H1 (cell line): ENCODE results near the gene LTBP4.

Experiments
- CEBPB ChIP-seq: IDR thresholded peaks from 2 replicates; pipeline ENCODE4 v1.6.1; 2012; ENCODE audit warnings: low read depth, low read length
- POLR2AphosphoS5 ChIP-seq: IDR thresholded peaks from 2 replicates; pipeline ENCODE4 v1.6.1; 2011; ENCODE audit warnings: low read depth, low read length
- RFX5 ChIP-seq: IDR thresholded peaks from 2 replicates; pipeline ENCODE4 v1.6.1; 2011; ENCODE audit warnings: low read depth, low read length, improper control_type of control experiment, borderline replicate concordance
- ZNF274 ChIP-seq: IDR thresholded peaks from 2 replicates; pipeline ENCODE4 v1.7.0; 2012; ENCODE audit warnings: low read length, borderline replicate concordance; ENCODE audit errors: extremely low read depth
- TF ChIP-seq, protein P1 (sequence below), 3 experiments: IDR thresholded peaks; 1 replicate in 2 of 3; 2 replicates in 1 of 3; pipeline versions ENCODE4 v1.5.1 to v1.6.1; 2011; ENCODE audit warnings: low read length in 3 of 3, mild to moderate bottlenecking in 3 of 3, inconsistent platforms in 2 of 3, low read depth in 1 of 3, moderate library complexity in 1 of 3; ENCODE audit not compliant: insufficient read depth in 1 of 3; ENCODE audit errors: control extremely low read depth in 1 of 3

DNA sequence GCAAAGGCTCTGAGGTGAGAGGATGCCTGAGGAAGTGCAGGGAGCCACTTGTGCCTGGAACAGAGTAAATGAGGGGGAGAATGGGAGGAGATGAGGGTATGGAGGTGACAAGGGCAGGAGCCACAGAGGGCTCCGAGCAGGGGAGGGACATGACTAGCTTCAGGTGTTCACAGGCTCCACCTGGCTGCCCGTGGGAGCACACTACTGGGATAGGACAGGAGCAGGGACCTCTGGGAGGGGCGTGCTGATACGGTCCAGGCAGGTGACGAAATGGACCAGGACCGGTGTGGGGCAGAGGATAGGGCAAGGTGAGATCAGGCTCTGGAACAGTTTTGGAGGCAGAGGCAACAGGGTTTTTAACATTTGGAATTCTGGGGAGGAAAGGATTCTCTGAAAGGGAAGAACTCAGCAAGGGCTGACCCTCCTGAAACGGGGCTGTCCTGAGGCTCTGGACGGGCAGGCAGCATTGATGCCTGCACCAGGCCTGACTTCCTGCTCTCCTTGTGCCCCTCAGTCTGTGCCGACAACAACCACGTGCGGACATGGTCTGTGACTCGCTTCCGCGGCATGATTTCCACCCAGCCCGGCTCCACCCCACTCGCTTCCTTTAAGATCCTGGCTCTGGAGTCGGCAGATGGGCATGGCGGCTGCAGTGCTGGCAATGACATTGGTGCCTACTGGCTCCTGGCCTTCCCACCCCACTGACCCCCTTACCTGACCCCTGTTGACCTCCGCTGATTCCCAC, 12.9 kb upstream of the LTBP4 start:
- TF ChIP-seq, protein P1, sequence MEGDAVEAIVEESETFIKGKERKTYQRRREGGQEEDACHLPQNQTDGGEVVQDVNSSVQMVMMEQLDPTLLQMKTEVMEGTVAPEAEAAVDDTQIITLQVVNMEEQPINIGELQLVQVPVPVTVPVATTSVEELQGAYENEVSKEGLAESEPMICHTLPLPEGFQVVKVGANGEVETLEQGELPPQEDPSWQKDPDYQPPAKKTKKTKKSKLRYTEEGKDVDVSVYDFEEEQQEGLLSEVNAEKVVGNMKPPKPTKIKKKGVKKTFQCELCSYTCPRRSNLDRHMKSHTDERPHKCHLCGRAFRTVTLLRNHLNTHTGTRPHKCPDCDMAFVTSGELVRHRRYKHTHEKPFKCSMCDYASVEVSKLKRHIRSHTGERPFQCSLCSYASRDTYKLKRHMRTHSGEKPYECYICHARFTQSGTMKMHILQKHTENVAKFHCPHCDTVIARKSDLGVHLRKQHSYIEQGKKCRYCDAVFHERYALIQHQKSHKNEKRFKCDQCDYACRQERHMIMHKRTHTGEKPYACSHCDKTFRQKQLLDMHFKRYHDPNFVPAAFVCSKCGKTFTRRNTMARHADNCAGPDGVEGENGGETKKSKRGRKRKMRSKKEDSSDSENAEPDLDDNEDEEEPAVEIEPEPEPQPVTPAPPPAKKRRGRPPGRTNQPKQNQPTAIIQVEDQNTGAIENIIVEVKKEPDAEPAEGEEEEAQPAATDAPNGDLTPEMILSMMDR (IDR thresholded peaks at IDR 0.05; ENCODE audit: control extremely low read depth in 1 of 3, insufficient read depth in 1 of 3, low read depth in 1 of 3, low read length in 3 of 3) = no peak
- TF ChIP-seq POLR2AphosphoS5 = no peak
- no peak for TF ChIP-seq CEBPB
- no peak for TF ChIP-seq ZNF274
- no peak for TF ChIP-seq RFX5
